Measurements from ENCODE around the gene ADAM10. TPM values are rescaled to one million over a fixed set of nuclear protein-coding genes. Genes with fewer than 3 reads are reported as not detected.
A peak's percentile ranks its signal among the peaks of the same experiment; 100 is the strongest.

ADAM10 gene
- total and polyA plus RNA-seq, 2 of the 8 experiments (the other 6 are each of a cell fraction or from before 2014, with no cell fraction given): 46.5 to 163 TPM

DNA sequence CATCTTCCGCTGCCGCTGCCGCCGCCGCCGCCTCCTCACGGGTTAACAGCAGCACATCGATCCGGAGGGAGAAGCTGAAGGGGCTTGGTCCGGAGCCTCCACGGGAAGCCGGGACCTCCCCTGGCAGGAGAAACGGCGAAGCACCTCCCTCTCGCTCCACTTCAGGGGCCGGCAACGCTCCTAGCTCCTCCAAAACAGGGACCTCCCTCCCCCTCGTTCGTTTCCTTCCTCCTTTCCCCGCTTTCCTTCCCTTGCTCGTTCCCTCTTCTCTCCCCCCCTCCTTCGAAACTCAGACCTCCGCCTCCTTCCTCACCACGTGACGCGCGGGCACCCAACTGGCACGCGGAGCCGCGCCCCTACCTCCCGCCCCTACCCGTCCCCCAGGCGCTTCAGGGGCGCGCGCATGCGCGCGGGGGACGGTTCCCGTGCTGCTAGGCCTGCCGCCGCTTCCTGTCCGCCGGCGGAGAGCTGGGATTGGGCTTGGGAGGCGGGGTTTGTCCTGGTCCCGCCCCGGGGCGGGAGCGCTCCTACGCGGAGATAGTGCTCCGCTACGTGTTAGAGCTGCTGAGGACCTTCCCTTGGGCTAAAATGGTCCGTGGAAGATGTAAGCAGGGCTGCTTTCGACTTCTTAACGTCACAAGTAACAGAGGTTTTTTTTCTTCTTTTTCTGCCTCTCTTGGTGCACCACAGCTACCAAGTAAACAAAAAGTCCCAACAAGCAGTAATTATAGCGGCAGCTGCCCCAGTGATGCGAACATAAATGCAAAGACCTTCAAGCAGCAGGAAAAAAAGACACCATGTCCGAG lies at the start of gene ADAM10 (continued):
- no peak for TF ChIP-seq RFX5 (IDR thresholded peaks at IDR 0.05; ENCODE audit: borderline replicate concordance, low read depth, low read length)
- no peak for TF ChIP-seq HDAC6 (IDR thresholded peaks at IDR 0.05; ENCODE audit: low read depth, low read length)
- no peak for TF ChIP-seq BRCA1 (IDR thresholded peaks at IDR 0.05; ENCODE audit: low read depth, low read length)
- TF ChIP-seq TEAD4 (IDR thresholded peaks at IDR 0.05; ENCODE audit: low read depth, low read length): no peak
- TF ChIP-seq YY1 (IDR thresholded peaks at IDR 0.05; ENCODE audit: low read depth, low read length): no peak
- no peak for TF ChIP-seq SAP30 (IDR thresholded peaks at IDR 0.05; ENCODE audit: insufficient read depth, insufficient replicate concordance, low read length)
- TF ChIP-seq, protein P1, sequence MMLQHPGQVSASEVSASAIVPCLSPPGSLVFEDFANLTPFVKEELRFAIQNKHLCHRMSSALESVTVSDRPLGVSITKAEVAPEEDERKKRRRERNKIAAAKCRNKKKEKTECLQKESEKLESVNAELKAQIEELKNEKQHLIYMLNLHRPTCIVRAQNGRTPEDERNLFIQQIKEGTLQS (IDR thresholded peaks at IDR 0.05; ENCODE audit: insufficient read depth, low read depth, low read length): peak; percentile 89
- TF ChIP-seq, protein P2, sequence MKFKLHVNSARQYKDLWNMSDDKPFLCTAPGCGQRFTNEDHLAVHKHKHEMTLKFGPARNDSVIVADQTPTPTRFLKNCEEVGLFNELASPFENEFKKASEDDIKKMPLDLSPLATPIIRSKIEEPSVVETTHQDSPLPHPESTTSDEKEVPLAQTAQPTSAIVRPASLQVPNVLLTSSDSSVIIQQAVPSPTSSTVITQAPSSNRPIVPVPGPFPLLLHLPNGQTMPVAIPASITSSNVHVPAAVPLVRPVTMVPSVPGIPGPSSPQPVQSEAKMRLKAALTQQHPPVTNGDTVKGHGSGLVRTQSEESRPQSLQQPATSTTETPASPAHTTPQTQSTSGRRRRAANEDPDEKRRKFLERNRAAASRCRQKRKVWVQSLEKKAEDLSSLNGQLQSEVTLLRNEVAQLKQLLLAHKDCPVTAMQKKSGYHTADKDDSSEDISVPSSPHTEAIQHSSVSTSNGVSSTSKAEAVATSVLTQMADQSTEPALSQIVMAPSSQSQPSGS (IDR thresholded peaks at IDR 0.05; ENCODE audit: low read length): no peak
- no peak for TF ChIP-seq SUZ12 (IDR thresholded peaks at IDR 0.05; ENCODE audit: low read length)
- peak; percentile 49; the same call in 1 of the 2 replicates for TF ChIP-seq TBP (IDR thresholded peaks at IDR 0.05; ENCODE audit: low read depth, low read length)
- no peak for TF ChIP-seq SP2 (IDR thresholded peaks at IDR 0.05; ENCODE audit: low read length)
- no peak for TF ChIP-seq EZH2 (IDR thresholded peaks at IDR 0.05; ENCODE audit: low read depth, low read length, severe bottlenecking)
- TF ChIP-seq JUND (IDR thresholded peaks at IDR 0.05; ENCODE audit: low read length): no peak
- TF ChIP-seq, protein P3, sequence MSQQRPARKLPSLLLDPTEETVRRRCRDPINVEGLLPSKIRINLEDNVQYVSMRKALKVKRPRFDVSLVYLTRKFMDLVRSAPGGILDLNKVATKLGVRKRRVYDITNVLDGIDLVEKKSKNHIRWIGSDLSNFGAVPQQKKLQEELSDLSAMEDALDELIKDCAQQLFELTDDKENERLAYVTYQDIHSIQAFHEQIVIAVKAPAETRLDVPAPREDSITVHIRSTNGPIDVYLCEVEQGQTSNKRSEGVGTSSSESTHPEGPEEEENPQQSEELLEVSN (IDR thresholded peaks at IDR 0.05): peak; percentile 56
- TF ChIP-seq, protein P4, sequence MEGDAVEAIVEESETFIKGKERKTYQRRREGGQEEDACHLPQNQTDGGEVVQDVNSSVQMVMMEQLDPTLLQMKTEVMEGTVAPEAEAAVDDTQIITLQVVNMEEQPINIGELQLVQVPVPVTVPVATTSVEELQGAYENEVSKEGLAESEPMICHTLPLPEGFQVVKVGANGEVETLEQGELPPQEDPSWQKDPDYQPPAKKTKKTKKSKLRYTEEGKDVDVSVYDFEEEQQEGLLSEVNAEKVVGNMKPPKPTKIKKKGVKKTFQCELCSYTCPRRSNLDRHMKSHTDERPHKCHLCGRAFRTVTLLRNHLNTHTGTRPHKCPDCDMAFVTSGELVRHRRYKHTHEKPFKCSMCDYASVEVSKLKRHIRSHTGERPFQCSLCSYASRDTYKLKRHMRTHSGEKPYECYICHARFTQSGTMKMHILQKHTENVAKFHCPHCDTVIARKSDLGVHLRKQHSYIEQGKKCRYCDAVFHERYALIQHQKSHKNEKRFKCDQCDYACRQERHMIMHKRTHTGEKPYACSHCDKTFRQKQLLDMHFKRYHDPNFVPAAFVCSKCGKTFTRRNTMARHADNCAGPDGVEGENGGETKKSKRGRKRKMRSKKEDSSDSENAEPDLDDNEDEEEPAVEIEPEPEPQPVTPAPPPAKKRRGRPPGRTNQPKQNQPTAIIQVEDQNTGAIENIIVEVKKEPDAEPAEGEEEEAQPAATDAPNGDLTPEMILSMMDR (IDR thresholded peaks at IDR 0.05; ENCODE audit: control extremely low read depth in 1 of 3, insufficient read depth in 1 of 3, low read depth in 1 of 3, low read length in 3 of 3): peak in 1 of 3 experiments; percentile 13; a peak in 1 of 4 replicates
- no peak for TF ChIP-seq KDM1A (IDR thresholded peaks at IDR 0.05; ENCODE audit: borderline replicate concordance, low read length)
- TF ChIP-seq GTF2F1 (IDR thresholded peaks at IDR 0.05; ENCODE audit: borderline replicate concordance, low read depth, low read length): no peak; the same call in 1 of the 2 replicates
- TF ChIP-seq SIX5 (IDR thresholded peaks at IDR 0.05; ENCODE audit: low read depth, low read length): no peak

Measured in H1 (cell line).